GM23338 (cell line): ENCODE data around the gene SEC14L1. TPM values are rescaled to one million over a fixed set of nuclear protein-coding genes. Genes with fewer than 3 reads are reported as not detected.

Source experiments
- ATAC-seq: fragments of 200-7000 bp; cut with Tn5 transposase; 3 replicates; pipeline ENCODE4 v1.9.1; 2020
- DNase-seq: peaks from one replicate; pipeline ENCODE4 v3.0.0-alpha.2; 2015; ENCODE audit warnings: low spot score
- H2AFZ ChIP-seq: fragments of 200-600 bp; sonication (generic); 2 replicates; pipeline ENCODE4 v1.8.0; 2016; ENCODE audit warnings: antibody characterized with exemption, mild to moderate bottlenecking, moderate library complexity
- H3F3A ChIP-seq: fragments of 200-600 bp; sonication (generic); replicated peaks from 2 replicates; pipeline ENCODE4 v1.8.0; 2017; ENCODE audit warnings: antibody characterized with exemption, mixed run types, low read depth
- H3K27ac ChIP-seq: fragments of 200-600 bp; sonication (generic); 2 replicates; pipeline ENCODE4 v1.6.1; 2016; ENCODE audit warnings: low read depth
- H3K27me3 ChIP-seq: fragments of 200-600 bp; sonication (generic); 2 replicates; pipeline ENCODE4 v1.8.0; 2016; ENCODE audit warnings: mild to moderate bottlenecking, mixed run types, moderate library complexity; ENCODE audit not compliant: insufficient read depth
- H3K36me3 ChIP-seq: fragments of 200-600 bp; sonication (generic); 2 replicates; pipeline ENCODE4 v1.8.0; 2016; ENCODE audit warnings: mild to moderate bottlenecking; ENCODE audit not compliant: insufficient read depth
- H3K4me1 ChIP-seq: fragments of 200-600 bp; sonication (generic); 2 replicates; pipeline ENCODE4 v1.8.0; 2016; ENCODE audit warnings: mild to moderate bottlenecking, moderate library complexity; ENCODE audit not compliant: insufficient read depth
- H3K4me2 ChIP-seq: fragments of 200-600 bp; sonication (generic); 2 replicates; pipeline ENCODE4 v1.7.1; 2017; ENCODE audit warnings: mixed run types
- H3K4me3 ChIP-seq: fragments of 200-600 bp; sonication (generic); 2 replicates; pipeline ENCODE4 v1.6.1; 2016; ENCODE audit warnings: mixed run types
- H3K79me2 ChIP-seq: fragments of 200-600 bp; sonication (generic); replicated peaks from 2 replicates; pipeline ENCODE4 v1.8.0; 2017; ENCODE audit warnings: mild to moderate bottlenecking; ENCODE audit not compliant: insufficient read depth
- H3K9me2 ChIP-seq: fragments of 200-600 bp; sonication (generic); 2 replicates; pipeline ENCODE4 v1.8.0; 2017; ENCODE audit not compliant: insufficient read depth
- H4K20me1 ChIP-seq: fragments of 200-600 bp; sonication (generic); replicated peaks from 2 replicates; pipeline ENCODE4 v1.8.0; 2017; ENCODE audit warnings: mild to moderate bottlenecking; ENCODE audit not compliant: insufficient read depth
- H3K27ac Mint-ChIP-seq: 2 replicates; pipeline ENCODE4 v1.8.0; 2020; ENCODE audit warnings: inconsistent platforms, mild to moderate bottlenecking, moderate library complexity, mixed read lengths
- H3K27me3 Mint-ChIP-seq: 3 replicates; pipeline ENCODE4 v1.8.0; 2022; ENCODE audit warnings: low read depth, mild to moderate bottlenecking, moderate library complexity, mixed read lengths, inconsistent platforms; ENCODE audit not compliant: insufficient read depth, poor library complexity
- H3K36me3 Mint-ChIP-seq: 3 replicates; pipeline ENCODE4 v1.8.0; 2021; ENCODE audit warnings: low read depth, mild to moderate bottlenecking, inconsistent platforms, moderate library complexity, mixed read lengths
- H3K4me1 Mint-ChIP-seq: 3 replicates; pipeline ENCODE4 v1.8.0; 2020; ENCODE audit warnings: mild to moderate bottlenecking, inconsistent platforms, mixed read lengths
- H3K4me3 Mint-ChIP-seq: 3 replicates; pipeline ENCODE4 v1.8.0; 2021; ENCODE audit warnings: moderate library complexity, mild to moderate bottlenecking, inconsistent platforms, mixed read lengths
- H3K9me3 Mint-ChIP-seq: 3 replicates; pipeline ENCODE4 v1.8.0; 2020; ENCODE audit warnings: moderate library complexity, mild to moderate bottlenecking, inconsistent platforms, mixed read lengths
- CREB1 ChIP-seq: fragments of 250-450 bp; sonication (Bioruptor Pico); IDR thresholded peaks from 2 replicates; pipeline ENCODE4 v1.5.0; 2020; ENCODE audit warnings: low read depth, mild to moderate bottlenecking, moderate library complexity
- CTCF ChIP-seq, 2 experiments: fragments of 200-600 bp in 1 of 2; sonication (generic) in 1 of 2; conservative IDR thresholded peaks; 2 replicates each; pipeline versions ENCODE4 v1.5.1 to v1.6.1; 2016 to 2017; ENCODE audit warnings: antibody characterized with exemption in 2 of 2, low read depth in 2 of 2, mild to moderate bottlenecking in 2 of 2, moderate library complexity in 1 of 2
- EZH2phosphoT487 ChIP-seq: fragments of 200-600 bp; sonication (generic); IDR thresholded peaks from one replicate; pipeline ENCODE4 v1.8.1; 2018; ENCODE audit warnings: antibody characterized with exemption; ENCODE audit not compliant: unreplicated experiment
- JUNB ChIP-seq: IDR thresholded peaks from one replicate; pipeline ENCODE4 v1.6.1; 2016; ENCODE audit warnings: antibody characterized with exemption; ENCODE audit not compliant: unreplicated experiment
- POLR2AphosphoS5 ChIP-seq: IDR thresholded peaks from 2 replicates; pipeline ENCODE4 v1.6.1; 2016; ENCODE audit warnings: antibody characterized with exemption, low read depth
- REST ChIP-seq: IDR thresholded peaks from one replicate; pipeline ENCODE4 v1.6.1; 2018; ENCODE audit warnings: antibody characterized with exemption; ENCODE audit not compliant: unreplicated experiment
- STAT1 ChIP-seq: IDR thresholded peaks from one replicate; pipeline ENCODE4 v1.6.1; 2016; ENCODE audit warnings: antibody characterized with exemption; ENCODE audit not compliant: unreplicated experiment
- ZNF114 ChIP-seq: fragments of 250-450 bp; sonication (Bioruptor Pico); IDR thresholded peaks from 2 replicates; pipeline ENCODE4 v1.5.0; 2020; ENCODE audit warnings: mild to moderate bottlenecking, moderate library complexity
- ZNF331 ChIP-seq: fragments of 250-450 bp; sonication (Bioruptor Pico); IDR thresholded peaks from 2 replicates; pipeline ENCODE4 v1.5.0; 2020; ENCODE audit warnings: low read depth, mild to moderate bottlenecking, moderate library complexity
- ZNF462 ChIP-seq: fragments of 250-450 bp; sonication (Bioruptor Pico); IDR thresholded peaks from 2 replicates; pipeline ENCODE4 v1.5.0; 2020; ENCODE audit warnings: mild to moderate bottlenecking, moderate library complexity
- polyA plus RNA-seq: library from polyadenylated mRNA; unstranded; fragments of >200 nt; fragmentation: Nextera tagmentation; extraction: Ambion mirVana; gene quantifications from 2 replicates; pipeline ENCODE4 v1.2.1, GENCODE V29; 2016
- total RNA-seq: library from RNA; depleted of rRNA; stranded (reverse); fragments of >200 nt; shearing (Covaris generic); gene quantifications from 2 replicates; pipeline ENCODE4 v1.2.3, GENCODE V29; 2014

SEC14L1 gene
- total and polyA plus RNA-seq, 2 experiments from 2014 or later = 26.8 to 54.8 TPM

- Histone ChIP-seq H3K79me2 (peaks cover 58% of the 10 kb centered on the region), H3K4me1 (0 out of 2 replicates have a peak, but pooled peaks cover 14% of the 10 kb centered on the region), H4K20me1 (0 out of 2 replicates have a peak, but pooled peaks cover 3% of the 10 kb centered on the region), H3K27ac (no peak overlapping the region), H3K4me3 (no peak overlapping the region), H3K4me2 (no peak overlapping the region), H2AFZ (no peak overlapping the region), H3K36me3 (peaks cover 22% of the 10 kb centered on the region), H3K27me3 (no peaks in the 10 kb centered on the region), H3F3A (no peaks in the 10 kb centered on the region), H3K9me2 (no peaks in the 10 kb centered on the region)
- Mint-ChIP-seq H3K36me3 (peaks cover 65% of the 10 kb centered on the region), H3K27me3 (no peaks in the 10 kb centered on the region), H3K9me3 (peaks cover 70% of the 10 kb centered on the region), H3K27ac (no peak overlapping the region), H3K4me3 (no peak overlapping the region), H3K4me1 (peaks cover 3% of the 10 kb centered on the region; the same call in 2 of the 3 replicates)
- DNase-seq (no peak), ATAC-seq (no peak)
- TF ChIP-seq CREB1 = no peak
- no peak for TF ChIP-seq POLR2AphosphoS5
- no peak for TF ChIP-seq ZNF114 (CRISPR knock-in tag)
- TF ChIP-seq REST = no peak
- TF ChIP-seq CTCF (conservative IDR thresholded peaks at IDR 0.05; ENCODE audit: low read depth in 2 of 2) = no peak
- no peak for TF ChIP-seq STAT1
Measured at GRCh38 chr17:77173104-77173503, 32.3 kb downstream of the SEC14L1 start.

- Histone ChIP-seq H3K27me3 (no peaks in the 10 kb centered on the region), H2AFZ (no peak overlapping the region), H3K79me2 (peaks cover 55% of the 10 kb centered on the region), H3K4me3 (no peak overlapping the region), H3K9me2 (no peaks in the 10 kb centered on the region), H3K27ac (no peak overlapping the region), H3K4me2 (no peak overlapping the region), H4K20me1 (no peaks in the 10 kb centered on the region; the same call in 1 of the 2 replicates), H3K36me3 (peaks cover 18% of the 10 kb centered on the region), H3K4me1 (0 out of 2 replicates have a peak, but pooled peaks cover 14% of the 10 kb centered on the region), H3F3A (no peaks in the 10 kb centered on the region)
- Mint-ChIP-seq H3K4me3 (no peak overlapping the region), H3K27me3 (no peaks in the 10 kb centered on the region), H3K9me3 (peaks cover 50% of the 10 kb centered on the region), H3K27ac (no peak overlapping the region), H3K36me3 (peaks cover 53% of the 10 kb centered on the region), H3K4me1 (peaks cover 3% of the 10 kb centered on the region; the same call in 2 of the 3 replicates)
- DNase-seq (no peak), ATAC-seq (no peak)
- no peak for TF ChIP-seq EZH2phosphoT487
- TF ChIP-seq ZNF462 (CRISPR knock-in tag) = no peak
- TF ChIP-seq ZNF331 (CRISPR knock-in tag) = no peak
- no peak for TF ChIP-seq JUNB
- TF ChIP-seq ZNF114 (CRISPR knock-in tag) = no peak
Measured at GRCh38 chr17:77174928-77175661, 34.3 kb downstream of the SEC14L1 start.
